HG03139 (cell line): ENCODE data around the gene CNIH3.
"Not testable (repeated sequence)": the region's sequence is repeated elsewhere in the genome, so short reads cannot be mapped to it uniquely, and the experiment has no call there.

Experiments
- ATAC-seq: cut with Tn5 transposase; IDR thresholded peaks from one replicate; pipeline ENCODE4 v1.9.1; 2021; ENCODE audit not compliant: unreplicated experiment

CNIH3 gene

GRCh38 chr1:224615861-224616755 is at the start of gene CNIH3:
CNIH3 (plus strand) TSS chr1:224616317; CDS start chr1:224617175, 858 bp downstream.
- no peak for ATAC-seq

- ATAC-seq = not testable (repeated sequence)
These were observed 49.6 kb upstream of the CNIH3 start for GRCh38 chr1:224566492-224566891.

- ATAC-seq = no peak
These were observed 46.8 kb upstream of the CNIH3 start for GRCh38 chr1:224569276-224569675.

GRCh38 chr1:224571975-224572374 is 44.1 kb upstream of the CNIH3 start:
- not testable (repeated sequence) for ATAC-seq

- ATAC-seq = no peak
These were observed 36.6 kb upstream of the CNIH3 start for GRCh38 chr1:224579526-224579925.

GRCh38 chr1:224580006-224580405 is 36.1 kb upstream of the CNIH3 start:
- ATAC-seq = no peak

- ATAC-seq = no peak
These were observed 34.1 kb upstream of the CNIH3 start for GRCh38 chr1:224582041-224582440.

GRCh38 chr1:224583774-224584173 is 32.3 kb upstream of the CNIH3 start:
- no peak for ATAC-seq

- no peak for ATAC-seq
These were observed 31.1 kb upstream of the CNIH3 start for GRCh38 chr1:224585051-224585450.

GRCh38 chr1:224587051-224587450 is 29.1 kb upstream of the CNIH3 start:
- no peak for ATAC-seq

- no peak for ATAC-seq
These were observed 27.6 kb upstream of the CNIH3 start for GRCh38 chr1:224588515-224588914.

GRCh38 chr1:224589006-224589405 is 27.1 kb upstream of the CNIH3 start:
- ATAC-seq = no peak

- ATAC-seq = no peak
These were observed 24.8 kb upstream of the CNIH3 start for GRCh38 chr1:224591326-224591725.

- no peak for ATAC-seq
These were observed 23.2 kb upstream of the CNIH3 start for GRCh38 chr1:224592636-224593582.

GRCh38 chr1:224594360-224594759 is 21.8 kb upstream of the CNIH3 start:
- no peak for ATAC-seq

- no peak for ATAC-seq
These were observed 21.3 kb upstream of the CNIH3 start for GRCh38 chr1:224594851-224595250.

- ATAC-seq = no peak
These were observed 10.5 kb upstream of the CNIH3 start for GRCh38 chr1:224605482-224606181.

- no peak for ATAC-seq
These were observed 8.6 kb upstream of the CNIH3 start for GRCh38 chr1:224607188-224608148.

GRCh38 chr1:224609333-224609732 is 6.8 kb upstream of the CNIH3 start:
- ATAC-seq = no peak

GRCh38 chr1:224612246-224612645 is 3.9 kb upstream of the CNIH3 start:
- ATAC-seq = no peak
